ENCODE data around the gene WIF1.
A peak's percentile ranks its signal among the peaks of the same experiment; 100 is the strongest.

WIF1 gene

GRCh38 chr12:65100140-65100539 lies 21.0 kb downstream of the WIF1 start:
- H3K4me3 ChIP-seq (ENCODE audit: control insufficient read depth, low read depth, low read length), result no peak overlapping the region
- no peak for DNase-seq (ENCODE audit: low read depth)
- peak; percentile 26 for TF ChIP-seq CTCF (IDR thresholded peaks at IDR 0.05; ENCODE audit: control insufficient read depth, insufficient read depth, low read depth, low read length, missing control alignments)

- no peak overlapping the region for H3K4me3 ChIP-seq (ENCODE audit: control insufficient read depth, low read depth, low read length)
Observed at GRCh38 chr12:65099182-65099581, 21.9 kb downstream of the WIF1 start.

GRCh38 chr12:65098364-65098763 lies 22.7 kb downstream of the WIF1 start:
- DNase-seq (ENCODE audit: low read depth), result no peak
- no peak for TF ChIP-seq CTCF (IDR thresholded peaks at IDR 0.05; ENCODE audit: control insufficient read depth, insufficient read depth, low read depth, low read length, missing control alignments)
- H3K4me3 ChIP-seq (ENCODE audit: control insufficient read depth, low read depth, low read length), result no peak overlapping the region

More at GRCh38 chr12:65099182-65099581, 21.9 kb downstream of the WIF1 start:
- TF ChIP-seq CTCF (IDR thresholded peaks at IDR 0.05; ENCODE audit: control insufficient read depth, insufficient read depth, low read depth, low read length, missing control alignments), result no peak
- DNase-seq (ENCODE audit: low read depth), result no peak

- no peak for TF ChIP-seq CTCF (IDR thresholded peaks at IDR 0.05; ENCODE audit: control insufficient read depth, insufficient read depth, low read depth, low read length, missing control alignments)
- DNase-seq (ENCODE audit: low read depth), result no peak
- no peak overlapping the region for H3K4me3 ChIP-seq (ENCODE audit: control insufficient read depth, low read depth, low read length)
Observed at GRCh38 chr12:65094722-65095121, 26.4 kb downstream of the WIF1 start.

- TF ChIP-seq CTCF (IDR thresholded peaks at IDR 0.05; ENCODE audit: control insufficient read depth, insufficient read depth, low read depth, low read length, missing control alignments), result no peak
- DNase-seq (ENCODE audit: low read depth), result no peak
- no peak overlapping the region for H3K4me3 ChIP-seq (ENCODE audit: control insufficient read depth, low read depth, low read length)
Observed at GRCh38 chr12:65093606-65094005, 27.5 kb downstream of the WIF1 start.

GRCh38 chr12:65090461-65090860 lies 30.6 kb downstream of the WIF1 start:
- no peak for DNase-seq (ENCODE audit: low read depth)
- no peak overlapping the region for H3K4me3 ChIP-seq (ENCODE audit: control insufficient read depth, low read depth, low read length)
- TF ChIP-seq CTCF (IDR thresholded peaks at IDR 0.05; ENCODE audit: control insufficient read depth, insufficient read depth, low read depth, low read length, missing control alignments), result no peak

GRCh38 chr12:65086236-65086635 lies 34.9 kb downstream of the WIF1 start:
- DNase-seq (ENCODE audit: low read depth), result no peak
- H3K4me3 ChIP-seq (ENCODE audit: control insufficient read depth, low read depth, low read length), result no peak overlapping the region
- no peak for TF ChIP-seq CTCF (IDR thresholded peaks at IDR 0.05; ENCODE audit: control insufficient read depth, insufficient read depth, low read depth, low read length, missing control alignments)
